GM15510 (cell line): Measurements from ENCODE around the gene GRHL1.

ENCODE experiments used
- POLR2A ChIP-seq: IDR thresholded peaks from 3 replicates; pipeline ENCODE4 v1.6.1; 2011; ENCODE audit warnings: borderline replicate concordance; ENCODE audit not compliant: insufficient read length; ENCODE audit errors: extremely low read depth

The GRHL1 gene

GRCh38 chr2:9975805-9976447 is 24.4 kb downstream of the GRHL1 start:
- TF ChIP-seq POLR2A, result no peak

- no peak for TF ChIP-seq POLR2A
These were observed 28.5 kb downstream of the GRHL1 start for GRCh38 chr2:9979977-9980376.

GRCh38 chr2:9980520-9980919 is 29.0 kb downstream of the GRHL1 start:
- no peak for TF ChIP-seq POLR2A

GRCh38 chr2:9981655-9982054 is 30.2 kb downstream of the GRHL1 start:
- TF ChIP-seq POLR2A, result no peak

- TF ChIP-seq POLR2A, result no peak
These were observed 30.8 kb downstream of the GRHL1 start for GRCh38 chr2:9982248-9982647.

- TF ChIP-seq POLR2A, result no peak
These were observed 31.4 kb downstream of the GRHL1 start for GRCh38 chr2:9982891-9983290.

- no peak for TF ChIP-seq POLR2A
These were observed 32.1 kb downstream of the GRHL1 start for GRCh38 chr2:9983401-9984216.

- TF ChIP-seq POLR2A, result no peak
These were observed 32.8 kb downstream of the GRHL1 start for GRCh38 chr2:9984217-9984739.

GRCh38 chr2:9984871-9985480 is 33.5 kb downstream of the GRHL1 start:
- TF ChIP-seq POLR2A, result no peak

- TF ChIP-seq POLR2A, result no peak
These were observed 34.2 kb downstream of the GRHL1 start for GRCh38 chr2:9985531-9986328.

- TF ChIP-seq POLR2A, result no peak
These were observed 36.8 kb downstream of the GRHL1 start for GRCh38 chr2:9988320-9988719.

- no peak for TF ChIP-seq POLR2A
These were observed 39.2 kb downstream of the GRHL1 start for GRCh38 chr2:9990736-9991135.

GRCh38 chr2:9991221-9991620 is 39.7 kb downstream of the GRHL1 start:
- TF ChIP-seq POLR2A, result no peak

GRCh38 chr2:9991829-9992273 is 40.4 kb downstream of the GRHL1 start:
- TF ChIP-seq POLR2A, result no peak
